HepG2 (cell line): ENCODE data around the gene SYT8. TPM values are rescaled to one million over a fixed set of nuclear protein-coding genes. Genes with fewer than 3 reads are reported as not detected.

Experiments used
- ATAC-seq: fragments of 200-7000 bp; cut with Tn5 transposase; 3 replicates; pipeline ENCODE4 v1.9.1; 2020; ENCODE audit warnings: mild to moderate bottlenecking, moderate library complexity
- BruUV-seq: library from RNA; stranded (reverse); fragments of 400-500 nt; replicated peaks from 2 replicates; lab custom pipeline; 2021; lab: Mats Ljungman, UMichigan
- CTCF ChIA-PET: fragments of 300-600 bp; formaldehyde crosslinking; extraction: SDS; loops from one replicate; lab custom pipeline; 2021; ENCODE audit warnings: low total read pairs, inconsistent platforms, low intra/inter-chr PET ratio; lab: Yijun Ruan, JAX
- POLR2A ChIA-PET: fragments of 350-600 bp; sonication (Branson Sonifier 250); formaldehyde crosslinking; loops from one replicate; lab custom pipeline; 2020; ENCODE audit warnings: antibody characterized with exemption, inconsistent platforms; lab: Yijun Ruan, JAX
- DNase-seq: peaks from one replicate; pipeline ENCODE4 v3.0.0-alpha.2; 2015; ENCODE audit warnings: low spot score
- FAIRE-seq: peaks from 3 replicates; lab custom pipeline; 2011; peaks lifted over from hg19 to GRCh38; lab: Jason Lieb, UNC
- H2AFZ ChIP-seq: one replicate; pipeline ENCODE4 v1.6.1; 2011; ENCODE audit warnings: low read length, inconsistent platforms
- H3K27ac ChIP-seq: fragments of 300-600 bp; 3 replicates; pipeline ENCODE4 v1.8.0; 2011; ENCODE audit warnings: mixed run types, mild to moderate bottlenecking, mixed read lengths, low read length, inconsistent platforms; ENCODE audit not compliant: insufficient read depth; ENCODE audit errors: extremely low read length
- H3K27me3 ChIP-seq, 2 experiments: fragments of 200-600 bp in 1 of 2; 2 replicates in 1 of 2; 3 replicates in 1 of 2; pipeline versions ENCODE4 v1.6.0 to v1.8.0; 2011; ENCODE audit warnings: low read length in 2 of 2, mild to moderate bottlenecking in 2 of 2, moderate library complexity in 2 of 2, inconsistent platforms in 1 of 2; ENCODE audit not compliant: insufficient read depth in 2 of 2, control insufficient read depth in 1 of 2
- H3K36me3 ChIP-seq, 2 experiments: fragments of 200-600 bp in 1 of 2; replicated peaks in 1 of 2; 2 replicates in 1 of 2; 3 replicates in 1 of 2; pipeline versions ENCODE4 v1.5.1 to v1.8.0; 2011; ENCODE audit warnings: low read length in 2 of 2, inconsistent platforms in 1 of 2; ENCODE audit not compliant: insufficient read depth in 2 of 2, control insufficient read depth in 1 of 2
- H3K4me1 ChIP-seq: 2 replicates; pipeline ENCODE4 v1.5.1; 2012; ENCODE audit warnings: low read length, inconsistent platforms; ENCODE audit not compliant: insufficient read depth
- H3K4me2 ChIP-seq: 2 replicates; pipeline ENCODE4 v1.6.0; 2011; ENCODE audit warnings: low read depth, low read length, inconsistent platforms
- H3K4me3 ChIP-seq, 3 experiments: fragments of 200-600 bp in 1 of 3; sonication (generic), shearing (Covaris generic) in 1 of 3; replicated peaks in 1 of 3; 2 replicates each; pipeline ENCODE4 v1.5.1; 2011 to 2016; ENCODE audit warnings: low read length in 3 of 3, inconsistent platforms in 2 of 3, low read depth in 2 of 3, mild to moderate bottlenecking in 2 of 3, control low read depth in 1 of 3, mixed read lengths in 1 of 3; ENCODE audit not compliant: insufficient read depth in 1 of 3
- H3K79me2 ChIP-seq: one replicate; pipeline ENCODE4 v1.6.1; 2011; ENCODE audit warnings: low read length, inconsistent platforms; ENCODE audit not compliant: insufficient read depth
- H3K9ac ChIP-seq: 2 replicates; pipeline ENCODE4 v1.6.0; 2011; ENCODE audit warnings: mild to moderate bottlenecking, low read depth, low read length, inconsistent platforms; ENCODE audit not compliant: insufficient read depth
- H3K9me3 ChIP-seq: 2 replicates; pipeline ENCODE4 v1.5.1; 2012; ENCODE audit warnings: mild to moderate bottlenecking, low read length
- H4K20me1 ChIP-seq: 2 replicates; pipeline ENCODE4 v1.6.0; 2011; ENCODE audit warnings: inconsistent platforms, mild to moderate bottlenecking, low read length, moderate library complexity; ENCODE audit not compliant: insufficient read depth
- BRD4 ChIP-seq: sonication (generic); formaldehyde crosslinking; IDR thresholded peaks from 2 replicates; pipeline ENCODE4 v1.4.0; 2020; ENCODE audit warnings: missing genetic modification reagents
- DPF2 ChIP-seq: sonication (generic); formaldehyde crosslinking; IDR thresholded peaks from 2 replicates; pipeline ENCODE4 v1.4.0; 2020; ENCODE audit warnings: mild to moderate bottlenecking, low read depth, missing genetic modification reagents, borderline replicate concordance
- EEA1 ChIP-seq: sonication (generic); formaldehyde crosslinking; IDR thresholded peaks from 2 replicates; pipeline ENCODE4 v1.5.1; 2020; ENCODE audit warnings: mild to moderate bottlenecking, missing genetic modification reagents, borderline replicate concordance
- EZH2 ChIP-seq: conservative IDR thresholded peaks from 2 replicates; pipeline ENCODE4 v1.6.1; 2012; ENCODE audit warnings: mild to moderate bottlenecking, low read depth, low read length, moderate library complexity
- KMT2A ChIP-seq: sonication (generic); formaldehyde crosslinking; IDR thresholded peaks from 2 replicates; pipeline ENCODE4 v1.4.0; 2020; ENCODE audit warnings: missing genetic modification reagents
- POLR2G ChIP-seq: fragments of 200-400 bp; formaldehyde crosslinking; IDR thresholded peaks from 2 replicates; pipeline ENCODE4 v1.6.1; 2018; ENCODE audit warnings: mild to moderate bottlenecking, low read depth, low read length, moderate library complexity
- ZFP91 ChIP-seq: sonication (generic); formaldehyde crosslinking; IDR thresholded peaks from 2 replicates; pipeline ENCODE4 v1.9.0; 2022; ENCODE audit warnings: missing genetic modification reagents, mild to moderate bottlenecking, borderline replicate concordance
- ZMYM3 ChIP-seq: sonication (generic); formaldehyde crosslinking; IDR thresholded peaks from 2 replicates; pipeline ENCODE4 v1.5.1; 2020; ENCODE audit warnings: mild to moderate bottlenecking, missing genetic modification reagents
- ZNF263 ChIP-seq: sonication (generic); formaldehyde crosslinking; IDR thresholded peaks from 2 replicates; pipeline ENCODE4 v1.4.0; 2020; ENCODE audit warnings: missing genetic modification reagents
- ZNF33A ChIP-seq: sonication (generic); formaldehyde crosslinking; IDR thresholded peaks from 2 replicates; pipeline ENCODE4 v1.5.1; 2020; ENCODE audit warnings: missing genetic modification reagents, mild to moderate bottlenecking, moderate library complexity, borderline replicate concordance
- ZNF75D ChIP-seq: sonication (generic); formaldehyde crosslinking; IDR thresholded peaks from 2 replicates; pipeline ENCODE4 v1.8.1; 2023; ENCODE audit warnings: missing genetic modification reagents, mild to moderate bottlenecking, borderline replicate concordance
- ZNF788 ChIP-seq: sonication (generic); formaldehyde crosslinking; IDR thresholded peaks from 2 replicates; pipeline ENCODE4 v1.5.0; 2020; ENCODE audit warnings: mild to moderate bottlenecking, missing genetic modification reagents, borderline replicate concordance
- WGBS: methylation state at CpG from one replicate; pipeline ENCODE4 v1.1.6; 2017; ENCODE audit warnings: low lambda C conversion rate; 5-methylcytosine and 5-hydroxymethylcytosine counted together
- in situ Hi-C: cut with HindIII; loops from 2 replicates; pipeline ENCODE4 v1.10.0; 2017; ENCODE audit warnings: low pct_unique_long_range_greater_than_20kb; ENCODE audit not compliant: extremely low pct_ligation_motif_present
- intact Hi-C: fragments of 100-400 bp; cut with micrococcal nuclease; formaldehyde crosslinking; loops from one replicate; pipeline ENCODE4 v1.10.0; 2022; ENCODE audit not compliant: unreplicated experiment
- polyA plus RNA-seq, 8 experiments: library from polyadenylated mRNA; depleted of rRNA in 3 of 8; stranded (reverse) in 7 of 8; unstranded in 1 of 8; fragments of >200 nt; fragmentation: Illumina TruSeq in 4 of 8; extraction: Trizol in 4 of 8; gene quantifications; 2 replicates each; pipeline versions ENCODE4 v1.2.1 to v1.2.3, GENCODE V29; 2011 to 2016; ENCODE audit warnings: low read depth in 4 of 8, missing spikeins in 1 of 8, mixed read lengths in 1 of 8; ENCODE audit not compliant: insufficient read depth in 1 of 8
- total RNA-seq, 5 experiments: library from RNA; depleted of rRNA; stranded (reverse); fragments of >200 nt; fragmentation: Illumina TruSeq; extraction: Trizol; gene quantifications; 2 replicates each; pipeline ENCODE4 v1.2.3, GENCODE V29; 2016; ENCODE audit warnings: low read depth in 1 of 5
- TF ChIP-seq, protein P1 (sequence below): sonication (generic); formaldehyde crosslinking; IDR thresholded peaks from 2 replicates; pipeline ENCODE4 v1.5.0; 2020; ENCODE audit warnings: mild to moderate bottlenecking, missing genetic modification reagents, borderline replicate concordance
- TF ChIP-seq, protein P2 (sequence below): sonication (generic); formaldehyde crosslinking; IDR thresholded peaks from 2 replicates; pipeline ENCODE4 v1.5.1; 2020; ENCODE audit warnings: mild to moderate bottlenecking, missing genetic modification reagents, moderate library complexity

The SYT8 gene
- total and polyA plus RNA-seq, 2 of the 13 experiments (the other 11 are each of a cell fraction or from before 2014, with no cell fraction given): 0.60 to 2.3 TPM

DNA sequence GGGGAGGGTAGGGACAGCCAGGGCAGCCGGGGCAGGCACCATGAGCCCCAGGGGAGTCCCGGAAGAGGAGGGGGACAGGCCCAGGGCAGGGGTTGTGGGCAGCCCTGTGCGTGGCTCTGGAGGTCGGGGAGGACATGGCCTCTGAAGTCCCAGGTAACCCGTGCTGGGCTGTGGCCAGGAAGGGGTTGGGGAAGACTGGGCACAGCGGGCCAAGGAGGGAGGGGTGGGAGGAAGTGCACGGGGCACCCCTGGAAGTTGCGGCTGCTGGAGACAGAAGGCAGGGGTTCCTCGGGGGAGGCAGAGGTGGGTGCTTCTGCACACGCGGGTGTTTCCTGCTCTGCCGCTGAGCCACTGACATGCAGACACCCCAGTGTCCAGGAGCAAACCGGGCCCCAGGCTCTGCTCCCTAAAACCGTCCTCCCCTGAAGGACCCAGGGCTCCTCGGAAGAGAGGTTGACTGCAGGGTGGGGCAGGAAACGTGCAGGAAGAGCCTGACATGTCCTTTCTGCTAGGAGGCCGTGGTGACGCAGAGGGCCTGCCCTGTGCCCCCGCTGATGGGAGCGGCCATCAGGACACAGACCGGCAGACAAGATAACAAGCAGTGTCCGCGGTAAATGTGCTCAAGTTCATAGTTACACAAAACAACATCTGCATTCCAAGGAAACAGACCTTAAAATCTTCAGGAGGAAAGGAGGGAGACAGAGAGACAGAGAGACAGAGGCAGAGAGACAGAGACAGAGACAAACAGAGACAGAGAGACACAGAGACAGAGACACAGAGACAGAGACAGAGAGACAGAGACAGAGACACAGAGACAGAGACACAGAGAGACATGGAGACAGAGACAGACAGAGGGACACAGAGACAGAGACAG lies 9.7 kb downstream of the SYT8 start:
- no peak overlapping the region for H2AFZ ChIP-seq
- TF ChIP-seq KMT2A (no peak), EEA1 (CRISPR knock-in tag) (no peak), EZH2 (0 out of 2 replicates have a peak, but pooled peaks have one; percentile 52), ZNF33A (no peak), ZNF788 (CRISPR knock-in tag) (0 out of 2 replicates have a peak, but pooled peaks have one; percentile 23), ZMYM3 (CRISPR knock-in tag) (peak; percentile 71), BRD4 (peak; percentile 50; the same call in 1 of the 2 replicates), ZNF75D (CRISPR knock-in tag) (no peak), ZFP91 (CRISPR knock-in tag) (0 out of 2 replicates have a peak, but pooled peaks have one; percentile 19), ZNF263 (CRISPR knock-in tag) (0 out of 2 replicates have a peak, but pooled peaks have one; percentile 58), DPF2 (no peak), POLR2G (no peak)
- TF ChIP-seq, protein P1, sequence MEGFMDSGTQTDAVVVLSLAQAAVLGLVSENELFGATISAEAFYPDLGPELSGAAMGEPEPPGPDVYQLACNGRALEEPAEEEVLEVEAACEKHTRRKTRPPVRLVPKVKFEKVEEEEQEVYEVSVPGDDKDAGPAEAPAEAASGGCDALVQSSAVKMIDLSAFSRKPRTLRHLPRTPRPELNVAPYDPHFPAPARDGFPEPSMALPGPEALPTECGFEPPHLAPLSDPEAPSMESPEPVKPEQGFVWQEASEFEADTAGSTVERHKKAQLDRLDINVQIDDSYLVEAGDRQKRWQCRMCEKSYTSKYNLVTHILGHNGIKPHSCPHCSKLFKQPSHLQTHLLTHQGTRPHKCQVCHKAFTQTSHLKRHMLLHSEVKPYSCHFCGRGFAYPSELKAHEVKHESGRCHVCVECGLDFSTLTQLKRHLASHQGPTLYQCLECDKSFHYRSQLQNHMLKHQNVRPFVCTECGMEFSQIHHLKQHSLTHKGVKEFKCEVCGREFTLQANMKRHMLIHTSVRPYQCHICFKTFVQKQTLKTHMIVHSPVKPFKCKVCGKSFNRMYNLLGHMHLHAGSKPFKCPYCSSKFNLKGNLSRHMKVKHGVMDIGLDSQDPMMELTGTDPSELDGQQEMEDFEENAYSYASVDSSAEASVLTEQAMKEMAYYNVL: no peak
- TF ChIP-seq, protein P2, sequence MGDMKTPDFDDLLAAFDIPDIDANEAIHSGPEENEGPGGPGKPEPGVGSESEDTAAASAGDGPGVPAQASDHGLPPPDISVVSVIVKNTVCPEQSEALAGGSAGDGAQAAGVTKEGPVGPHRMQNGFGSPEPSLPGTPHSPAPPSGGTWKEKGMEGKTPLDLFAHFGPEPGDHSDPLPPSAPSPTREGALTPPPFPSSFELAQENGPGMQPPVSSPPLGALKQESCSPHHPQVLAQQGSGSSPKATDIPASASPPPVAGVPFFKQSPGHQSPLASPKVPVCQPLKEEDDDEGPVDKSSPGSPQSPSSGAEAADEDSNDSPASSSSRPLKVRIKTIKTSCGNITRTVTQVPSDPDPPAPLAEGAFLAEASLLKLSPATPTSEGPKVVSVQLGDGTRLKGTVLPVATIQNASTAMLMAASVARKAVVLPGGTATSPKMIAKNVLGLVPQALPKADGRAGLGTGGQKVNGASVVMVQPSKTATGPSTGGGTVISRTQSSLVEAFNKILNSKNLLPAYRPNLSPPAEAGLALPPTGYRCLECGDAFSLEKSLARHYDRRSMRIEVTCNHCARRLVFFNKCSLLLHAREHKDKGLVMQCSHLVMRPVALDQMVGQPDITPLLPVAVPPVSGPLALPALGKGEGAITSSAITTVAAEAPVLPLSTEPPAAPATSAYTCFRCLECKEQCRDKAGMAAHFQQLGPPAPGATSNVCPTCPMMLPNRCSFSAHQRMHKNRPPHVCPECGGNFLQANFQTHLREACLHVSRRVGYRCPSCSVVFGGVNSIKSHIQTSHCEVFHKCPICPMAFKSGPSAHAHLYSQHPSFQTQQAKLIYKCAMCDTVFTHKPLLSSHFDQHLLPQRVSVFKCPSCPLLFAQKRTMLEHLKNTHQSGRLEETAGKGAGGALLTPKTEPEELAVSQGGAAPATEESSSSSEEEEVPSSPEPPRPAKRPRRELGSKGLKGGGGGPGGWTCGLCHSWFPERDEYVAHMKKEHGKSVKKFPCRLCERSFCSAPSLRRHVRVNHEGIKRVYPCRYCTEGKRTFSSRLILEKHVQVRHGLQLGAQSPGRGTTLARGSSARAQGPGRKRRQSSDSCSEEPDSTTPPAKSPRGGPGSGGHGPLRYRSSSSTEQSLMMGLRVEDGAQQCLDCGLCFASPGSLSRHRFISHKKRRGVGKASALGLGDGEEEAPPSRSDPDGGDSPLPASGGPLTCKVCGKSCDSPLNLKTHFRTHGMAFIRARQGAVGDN (CRISPR knock-in tag): peak; percentile 87

More for the DNA sequence above, 9.7 kb downstream of the SYT8 start:
- peaks cover 51% of the 10 kb centered on the region for H3K4me1 ChIP-seq
- no peak overlapping the region for H3K4me3 ChIP-seq
- no TSS peak for BruUV-seq
- ATAC-seq (no peak), FAIRE-seq (no peak), DNase-seq (no peak)
- ChIA-PET CTCF (interaction anchor here (0.6 kb wide), 1 partner anchor 307 kb away, joined by 3 read pairs; no protein-coding TSS in a partner anchor), POLR2A (no interaction called here)
- 50% methylated on average over 20 of the region's 23 CpGs for WGBS
- H3K36me3 ChIP-seq: no peaks in the 10 kb centered on the region
- H3K27ac ChIP-seq: no peak overlapping the region
- no peaks in the 10 kb centered on the region for H3K79me2 ChIP-seq
- H3K9ac ChIP-seq: no peak overlapping the region
- in situ Hi-C loops (loop anchor here (5.0 kb wide), 1 partner anchor 308 kb away; no protein-coding TSS in a partner anchor), intact Hi-C loops (no loop called here)
- no peak overlapping the region; the same call in 1 of the 2 replicates for H3K4me2 ChIP-seq
- no peaks in the 10 kb centered on the region for H3K9me3 ChIP-seq
- H3K27me3 ChIP-seq: peaks cover 14 to 58% of the 10 kb centered on the region in 2 experiments; a peak in 4 of 5 replicates
- H4K20me1 ChIP-seq: no peaks in the 10 kb centered on the region
